Stimulated activated CD4-positive, alpha-beta T cell treated with anti-CD3 and anti-CD28 coated beads, Interleukin-4, amount 100 ng/mL, for 24 hours (primary cell): ENCODE data around the gene RECK.
"Not testable (repeated sequence)": the region's sequence is repeated elsewhere in the genome, so short reads cannot be mapped to it uniquely, and the experiment has no call there.

ENCODE experiments used
- DNase-seq: peaks from one replicate; pipeline ENCODE4 v3.0.0-alpha.2; 2020

Gene RECK, protein sequence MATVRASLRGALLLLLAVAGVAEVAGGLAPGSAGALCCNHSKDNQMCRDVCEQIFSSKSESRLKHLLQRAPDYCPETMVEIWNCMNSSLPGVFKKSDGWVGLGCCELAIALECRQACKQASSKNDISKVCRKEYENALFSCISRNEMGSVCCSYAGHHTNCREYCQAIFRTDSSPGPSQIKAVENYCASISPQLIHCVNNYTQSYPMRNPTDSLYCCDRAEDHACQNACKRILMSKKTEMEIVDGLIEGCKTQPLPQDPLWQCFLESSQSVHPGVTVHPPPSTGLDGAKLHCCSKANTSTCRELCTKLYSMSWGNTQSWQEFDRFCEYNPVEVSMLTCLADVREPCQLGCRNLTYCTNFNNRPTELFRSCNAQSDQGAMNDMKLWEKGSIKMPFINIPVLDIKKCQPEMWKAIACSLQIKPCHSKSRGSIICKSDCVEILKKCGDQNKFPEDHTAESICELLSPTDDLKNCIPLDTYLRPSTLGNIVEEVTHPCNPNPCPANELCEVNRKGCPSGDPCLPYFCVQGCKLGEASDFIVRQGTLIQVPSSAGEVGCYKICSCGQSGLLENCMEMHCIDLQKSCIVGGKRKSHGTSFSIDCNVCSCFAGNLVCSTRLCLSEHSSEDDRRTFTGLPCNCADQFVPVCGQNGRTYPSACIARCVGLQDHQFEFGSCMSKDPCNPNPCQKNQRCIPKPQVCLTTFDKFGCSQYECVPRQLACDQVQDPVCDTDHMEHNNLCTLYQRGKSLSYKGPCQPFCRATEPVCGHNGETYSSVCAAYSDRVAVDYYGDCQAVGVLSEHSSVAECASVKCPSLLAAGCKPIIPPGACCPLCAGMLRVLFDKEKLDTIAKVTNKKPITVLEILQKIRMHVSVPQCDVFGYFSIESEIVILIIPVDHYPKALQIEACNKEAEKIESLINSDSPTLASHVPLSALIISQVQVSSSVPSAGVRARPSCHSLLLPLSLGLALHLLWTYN

DNA sequence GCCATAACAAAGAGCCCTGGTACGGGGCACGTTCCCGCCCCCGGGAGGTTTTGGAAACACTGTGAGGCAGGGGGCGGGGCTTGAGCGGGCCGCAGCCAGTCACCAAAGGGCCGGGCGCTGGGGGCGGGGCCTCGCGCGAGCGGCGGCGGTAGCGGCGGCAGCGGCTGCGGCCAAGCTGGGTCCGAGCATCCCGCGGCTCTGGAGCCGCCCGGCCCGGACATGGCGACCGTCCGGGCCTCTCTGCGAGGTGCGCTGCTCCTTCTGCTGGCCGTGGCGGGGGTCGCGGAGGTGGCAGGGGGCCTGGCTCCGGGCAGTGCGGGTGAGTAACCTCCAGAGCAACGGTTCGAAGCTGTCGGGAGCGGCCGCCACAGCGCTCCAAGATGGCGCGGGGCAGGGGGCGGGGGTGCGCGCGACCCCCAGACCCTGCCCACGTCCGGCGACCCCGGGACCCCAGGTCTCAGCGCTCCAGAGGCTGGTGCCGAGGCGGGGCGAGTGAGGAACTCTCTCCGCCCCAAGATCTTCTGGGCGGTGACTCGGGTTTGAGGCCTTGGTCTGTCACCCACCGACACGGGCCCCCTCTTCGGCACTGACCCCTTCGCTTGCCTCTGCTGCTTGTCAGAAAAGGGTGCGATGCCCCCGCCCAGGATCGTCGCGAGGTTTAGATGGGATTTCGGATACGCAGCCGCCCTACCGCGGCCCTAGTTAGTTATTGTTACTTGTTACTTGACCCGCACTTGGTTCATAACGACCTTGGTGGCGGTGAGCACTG is at the start of gene RECK:
RECK (plus strand) TSS at position 134 of the 769 bp plus-strand sequence; CDS start at position 220, 86 bp downstream.
- DNase-seq: peak; percentile 90

DNA sequence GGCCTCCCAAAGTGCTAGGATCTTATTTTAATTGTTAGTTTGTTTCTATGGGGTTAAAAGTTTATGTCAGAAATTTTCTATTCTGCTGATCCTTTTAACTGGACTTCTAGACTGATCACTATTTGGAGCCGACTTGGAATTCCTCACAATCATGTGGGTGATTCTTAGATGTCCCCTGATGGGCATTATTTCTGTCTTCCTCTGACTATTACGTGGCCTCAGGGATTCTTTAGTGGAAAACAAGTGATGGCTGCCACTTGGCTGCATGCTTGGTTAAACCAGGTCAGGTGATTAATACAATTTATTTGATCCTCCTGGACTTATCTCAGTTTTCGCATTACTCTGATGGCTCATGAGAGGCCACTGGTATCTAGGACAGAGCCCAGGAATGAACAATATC is 46.6 kb upstream of the RECK start:
- no peak for DNase-seq

DNA sequence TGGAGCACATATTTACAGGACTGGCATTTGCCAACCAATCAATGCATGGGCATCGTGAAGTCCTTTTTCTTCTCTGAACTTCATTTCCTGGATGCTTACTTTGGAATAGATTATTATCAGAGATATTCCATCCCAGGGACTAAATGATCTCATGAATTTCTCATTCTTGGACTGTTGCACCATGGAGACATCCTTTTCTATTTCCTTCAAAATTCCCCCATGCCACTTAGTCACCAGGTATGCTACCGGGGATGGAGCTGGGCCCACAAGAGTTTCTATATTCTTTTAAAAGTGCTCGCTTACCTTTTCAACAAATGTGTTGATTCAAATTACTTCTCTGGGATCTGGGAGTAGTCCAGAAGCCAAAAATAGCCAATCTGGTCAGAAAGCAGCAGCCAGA is 43.6 kb upstream of the RECK start:
- not testable (repeated sequence) for DNase-seq

DNA sequence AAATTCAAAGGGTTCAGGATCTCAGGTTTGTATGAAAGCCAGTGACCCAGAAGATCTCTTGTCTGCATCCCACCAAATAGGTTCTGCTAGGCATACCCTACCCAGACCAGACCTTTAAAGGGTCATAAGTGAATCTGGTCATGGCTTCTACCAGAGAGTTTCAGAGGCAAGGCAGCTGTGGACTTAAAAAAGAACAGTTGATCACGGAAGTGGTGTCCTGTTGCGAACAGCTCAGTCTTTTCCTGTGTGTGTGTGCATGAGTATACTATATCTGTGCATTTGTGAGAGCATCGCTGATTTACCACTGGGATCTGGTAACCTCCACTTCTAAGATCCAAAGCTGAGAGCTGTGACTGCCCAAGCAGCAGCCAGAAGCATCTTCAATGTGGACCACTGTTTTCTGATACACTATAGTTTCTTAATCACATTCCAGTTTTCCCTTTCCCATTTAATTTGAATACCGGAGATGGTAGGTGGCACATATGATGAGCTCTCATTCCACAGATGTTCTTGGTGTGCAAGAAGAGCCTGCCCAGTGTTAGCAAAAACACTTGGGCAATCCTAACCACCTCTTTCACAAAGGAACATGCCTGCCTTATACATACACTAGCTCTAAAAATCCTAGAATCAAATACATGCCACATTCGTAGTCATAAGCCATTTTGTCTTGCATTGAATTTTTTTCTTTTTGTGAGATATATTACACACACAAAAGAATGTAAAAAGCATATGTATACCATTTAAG is 42.6 kb upstream of the RECK start:
- DNase-seq: no peak

DNA sequence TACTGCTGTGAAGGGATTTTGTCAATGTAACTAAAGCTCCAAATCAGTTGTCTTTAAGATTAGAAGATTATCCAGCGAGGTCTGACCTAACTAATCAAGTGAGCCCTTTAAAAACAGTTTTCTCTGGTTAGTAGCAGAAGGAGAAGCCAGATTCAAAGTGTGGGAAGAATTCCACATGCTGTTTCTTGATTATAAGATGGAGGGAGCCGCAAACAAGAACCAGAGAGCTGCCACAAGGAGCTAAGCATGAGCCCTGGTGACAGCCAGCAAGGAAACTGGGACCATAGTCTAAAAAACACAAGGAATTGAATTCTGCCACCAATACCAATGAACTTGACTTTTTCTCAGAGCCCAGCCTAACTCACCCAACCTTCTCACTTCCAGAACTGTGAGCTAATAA is 41.8 kb upstream of the RECK start:
- no peak for DNase-seq

DNA sequence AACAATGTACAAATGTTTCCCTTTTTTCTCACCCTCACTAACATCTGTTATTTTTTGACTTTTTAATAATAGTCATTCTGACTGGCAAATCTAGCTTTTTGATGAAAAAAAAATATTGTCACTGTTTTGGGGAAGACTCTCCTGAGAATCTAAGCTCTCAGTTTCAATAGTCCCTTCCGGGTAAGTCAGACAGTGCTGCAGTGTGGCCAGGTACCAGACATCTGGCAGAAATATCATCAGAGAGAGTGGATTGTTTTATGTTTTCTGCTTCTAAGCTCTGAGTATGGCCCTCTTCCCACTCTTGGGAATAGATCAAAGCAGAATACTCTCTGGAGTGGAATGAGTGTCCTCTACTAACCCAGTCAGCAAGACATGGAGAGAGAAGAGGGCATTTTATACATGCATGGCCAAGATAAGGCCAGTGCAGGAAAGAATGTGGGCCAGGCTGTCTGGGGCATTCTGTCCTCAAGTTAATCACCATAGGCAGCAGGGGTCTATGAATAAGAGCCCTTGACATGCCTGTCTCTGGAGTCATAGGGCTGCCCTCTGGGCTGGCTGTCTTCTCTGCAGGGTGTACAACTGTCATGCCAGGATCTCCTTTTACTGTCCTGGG is 40.2 kb upstream of the RECK start:
- no peak for DNase-seq

DNA sequence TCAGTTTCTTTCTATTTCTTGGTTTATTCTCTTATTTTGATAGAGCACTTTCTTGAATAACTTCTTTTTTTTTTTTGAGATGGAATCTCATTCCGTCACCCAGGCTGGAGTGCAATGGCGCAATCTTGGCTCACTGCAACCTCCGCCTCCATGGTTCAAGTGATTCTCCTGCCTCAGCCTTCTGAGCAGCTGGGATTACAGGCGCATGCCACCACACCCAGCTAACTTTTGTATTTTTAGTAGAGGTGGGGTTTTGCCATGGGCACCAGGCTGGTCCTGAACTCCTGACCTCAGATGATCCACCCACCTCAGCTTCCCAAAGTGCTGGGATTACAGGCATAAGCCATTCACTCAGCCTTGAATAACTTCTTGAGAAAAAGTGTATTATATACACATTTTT is 39.7 kb upstream of the RECK start:
- DNase-seq: not testable (repeated sequence)

DNA sequence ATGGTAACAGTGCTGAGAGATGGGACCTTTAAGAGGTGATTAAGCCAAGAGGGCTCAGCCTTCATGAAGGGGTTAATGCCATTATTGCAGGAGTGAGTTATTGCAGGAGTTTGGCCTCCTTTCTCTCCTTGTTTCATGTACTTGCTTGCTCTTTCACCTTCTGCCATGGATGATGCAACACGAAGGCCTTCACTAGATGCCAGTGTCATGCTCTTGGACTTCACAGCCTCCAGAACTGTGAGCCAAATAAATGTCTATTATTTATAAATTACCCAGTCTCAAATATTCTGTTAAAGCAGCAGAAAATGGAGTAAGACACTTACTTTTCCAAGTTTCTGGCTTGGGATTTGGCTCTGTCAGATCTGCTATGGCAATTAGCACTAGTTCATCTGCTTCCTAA is 38.4 kb upstream of the RECK start:
- DNase-seq: no peak

DNA sequence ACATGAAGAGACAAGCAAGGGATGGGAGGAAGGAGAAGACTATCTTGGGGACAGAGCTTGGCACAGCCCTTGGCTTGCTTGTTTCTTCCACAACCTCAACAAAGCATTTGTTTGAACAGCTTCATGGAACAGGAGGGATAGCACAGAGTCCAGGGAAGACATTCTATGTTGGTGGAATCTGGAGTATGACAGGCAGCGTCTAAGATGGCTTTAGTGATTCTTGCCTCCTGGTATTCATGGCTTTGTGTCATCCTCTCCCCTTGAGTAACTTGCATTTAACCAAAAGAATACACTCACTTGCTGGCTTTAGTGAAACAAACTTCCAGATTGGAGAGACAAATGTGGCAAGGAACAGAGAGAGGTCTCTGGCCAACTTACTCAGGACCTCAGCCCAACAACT is 30.8 kb upstream of the RECK start:
- no peak for DNase-seq

DNA sequence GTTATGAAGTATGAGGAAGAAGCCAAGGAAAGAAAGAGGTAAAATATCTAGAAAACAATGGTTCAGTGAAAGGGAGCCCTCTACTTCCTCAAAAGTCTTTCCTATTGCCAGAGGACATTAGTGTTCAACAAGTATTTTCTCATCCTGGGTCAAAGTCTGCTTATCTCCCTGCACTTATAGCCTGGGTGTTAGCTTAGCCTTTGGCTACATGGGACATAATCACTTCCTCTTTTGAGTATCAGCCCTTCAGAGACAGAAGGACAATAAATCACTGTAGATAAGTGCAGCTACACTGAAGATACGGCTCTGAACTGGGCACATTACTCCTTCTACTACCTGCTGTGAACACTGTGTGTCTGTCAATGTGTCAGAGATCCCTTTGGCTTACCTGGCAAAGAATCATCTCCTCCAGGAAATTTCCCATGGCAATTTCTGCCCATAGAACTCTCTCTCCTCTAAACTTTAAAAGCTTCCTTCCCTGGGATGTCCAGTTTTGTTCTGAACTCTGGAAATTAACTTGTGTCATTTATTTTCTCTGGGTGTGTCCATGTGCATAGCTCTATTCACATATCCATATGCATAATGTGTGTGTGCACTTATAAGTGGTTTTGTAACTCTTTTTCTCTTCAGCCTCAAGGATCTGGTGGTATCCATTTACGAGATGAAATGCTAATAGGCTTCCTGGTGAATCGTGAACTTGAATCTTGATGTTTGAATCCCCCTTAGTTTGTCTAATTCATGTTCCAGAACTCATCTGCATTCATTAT is 30.0 kb upstream of the RECK start:
- no peak for DNase-seq

DNA sequence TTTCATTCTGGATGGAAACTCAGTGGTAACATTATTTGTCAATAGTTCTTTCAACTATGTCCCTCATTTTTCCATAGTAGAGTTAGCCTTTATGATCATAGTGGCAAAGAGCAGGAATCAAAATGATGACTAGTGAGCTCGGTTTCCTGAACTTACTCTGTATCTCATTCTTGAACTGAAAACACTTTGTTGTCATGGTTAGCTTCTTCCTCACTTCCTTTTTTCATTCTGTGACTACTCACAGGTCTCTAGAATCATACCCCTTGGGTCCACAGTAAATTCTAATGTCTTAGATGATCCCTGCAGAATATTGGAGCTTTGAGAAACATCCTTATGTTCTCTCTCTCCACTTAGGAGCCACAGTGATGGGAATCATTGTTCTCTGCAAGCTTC is 29.4 kb upstream of the RECK start:
- DNase-seq: no peak

DNA sequence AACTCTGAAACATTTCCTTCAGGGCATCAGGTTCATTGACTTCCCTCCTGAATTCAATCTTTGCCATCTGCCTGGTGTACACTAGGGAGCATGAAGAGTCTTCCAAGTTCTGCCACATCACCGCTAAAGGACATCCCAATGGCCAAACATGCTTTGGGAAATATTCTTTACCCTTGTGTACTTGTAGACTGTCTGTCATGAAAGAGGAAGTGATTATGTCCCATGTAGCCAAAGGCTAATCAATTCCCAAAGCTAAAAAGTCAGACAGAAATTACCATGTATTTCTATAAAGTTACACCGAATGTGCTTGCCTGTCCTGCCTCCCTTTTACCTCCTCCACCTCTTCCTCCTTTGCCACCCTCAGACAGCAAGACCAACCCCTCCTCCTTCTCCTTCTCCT is 28.9 kb upstream of the RECK start:
- DNase-seq: no peak

DNA sequence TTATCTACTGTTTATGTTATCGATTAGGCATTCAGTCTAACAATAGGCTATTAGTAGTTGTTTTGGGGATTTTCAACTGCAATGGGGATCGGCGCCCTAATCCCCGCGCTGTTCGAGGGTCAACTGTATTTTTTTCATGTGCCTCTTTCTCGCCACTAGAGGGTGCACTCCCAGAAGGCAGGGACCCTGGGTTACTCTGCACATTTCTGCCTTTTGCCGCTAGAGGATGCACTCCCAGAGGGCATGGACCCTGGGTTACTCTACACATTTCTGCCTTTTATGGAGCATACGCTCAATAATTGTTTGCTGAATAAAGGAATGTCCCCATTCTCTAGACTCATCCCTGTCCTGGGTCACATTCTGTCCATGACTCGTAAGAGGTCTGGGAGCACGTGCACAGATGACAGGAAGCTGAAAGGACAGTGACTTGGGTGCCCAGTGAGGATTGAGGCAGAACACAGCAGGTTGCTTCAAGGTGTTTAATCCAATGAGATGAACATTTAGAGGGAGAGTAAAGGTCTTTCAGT is 27.9 kb upstream of the RECK start:
- peak; percentile 68 for DNase-seq

DNA sequence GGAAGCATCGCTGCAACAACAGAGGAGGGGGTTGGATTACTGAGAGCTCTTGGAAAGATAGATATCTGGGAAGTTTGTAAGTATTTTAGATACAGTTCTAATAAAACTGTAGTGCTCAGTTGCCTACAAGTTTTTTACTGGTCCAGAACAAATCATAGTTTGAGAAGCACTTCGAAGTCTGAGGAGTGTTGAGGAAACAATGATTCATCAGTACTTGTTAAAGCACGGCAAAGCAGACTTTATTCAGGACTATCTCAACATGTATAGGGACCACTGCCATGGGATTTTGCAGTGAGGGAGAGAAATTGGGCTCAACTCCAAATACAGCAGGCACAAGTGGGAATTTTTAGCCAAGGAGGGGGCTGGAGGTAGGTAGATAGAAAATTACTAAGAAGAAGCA is 25.3 kb upstream of the RECK start:
- no peak for DNase-seq

DNA sequence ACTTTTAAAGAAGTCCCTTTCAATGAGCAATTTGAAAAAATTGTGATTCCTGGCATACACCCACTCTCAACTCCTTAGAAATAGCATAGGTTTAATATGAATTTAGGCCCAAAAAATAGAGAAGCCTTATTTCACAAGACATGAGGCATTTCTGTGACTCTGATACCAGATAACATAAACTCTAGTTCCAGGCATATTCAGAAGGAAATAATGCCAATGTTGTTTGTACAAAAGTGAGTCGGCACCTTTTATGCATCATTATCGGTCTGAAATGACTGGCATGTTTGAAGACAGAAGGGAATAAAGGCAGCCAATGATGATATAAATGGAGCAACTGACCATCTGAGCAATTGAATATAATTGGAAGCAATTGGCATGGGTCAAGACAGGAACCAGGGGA is 19.4 kb upstream of the RECK start:
- no peak for DNase-seq

DNA sequence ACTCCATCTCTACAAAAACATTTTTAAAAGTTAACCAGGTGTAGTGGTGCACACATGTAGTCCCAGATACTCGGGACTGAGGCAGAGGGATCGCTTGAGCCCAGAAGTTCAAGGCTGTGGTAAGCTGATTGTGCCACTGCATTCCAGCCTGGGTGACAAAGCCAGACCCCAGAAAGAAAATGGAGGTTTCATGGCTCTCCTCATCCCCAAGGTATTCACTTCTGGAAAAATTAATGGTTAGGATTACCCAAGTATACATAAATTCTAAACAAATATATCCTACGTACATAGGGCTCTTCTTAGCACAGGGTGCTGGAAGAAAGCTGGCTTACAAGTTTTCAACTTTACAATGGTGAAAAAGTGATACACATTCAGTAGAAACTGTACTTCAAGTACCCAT is 18.6 kb upstream of the RECK start:
- DNase-seq: no peak

DNA sequence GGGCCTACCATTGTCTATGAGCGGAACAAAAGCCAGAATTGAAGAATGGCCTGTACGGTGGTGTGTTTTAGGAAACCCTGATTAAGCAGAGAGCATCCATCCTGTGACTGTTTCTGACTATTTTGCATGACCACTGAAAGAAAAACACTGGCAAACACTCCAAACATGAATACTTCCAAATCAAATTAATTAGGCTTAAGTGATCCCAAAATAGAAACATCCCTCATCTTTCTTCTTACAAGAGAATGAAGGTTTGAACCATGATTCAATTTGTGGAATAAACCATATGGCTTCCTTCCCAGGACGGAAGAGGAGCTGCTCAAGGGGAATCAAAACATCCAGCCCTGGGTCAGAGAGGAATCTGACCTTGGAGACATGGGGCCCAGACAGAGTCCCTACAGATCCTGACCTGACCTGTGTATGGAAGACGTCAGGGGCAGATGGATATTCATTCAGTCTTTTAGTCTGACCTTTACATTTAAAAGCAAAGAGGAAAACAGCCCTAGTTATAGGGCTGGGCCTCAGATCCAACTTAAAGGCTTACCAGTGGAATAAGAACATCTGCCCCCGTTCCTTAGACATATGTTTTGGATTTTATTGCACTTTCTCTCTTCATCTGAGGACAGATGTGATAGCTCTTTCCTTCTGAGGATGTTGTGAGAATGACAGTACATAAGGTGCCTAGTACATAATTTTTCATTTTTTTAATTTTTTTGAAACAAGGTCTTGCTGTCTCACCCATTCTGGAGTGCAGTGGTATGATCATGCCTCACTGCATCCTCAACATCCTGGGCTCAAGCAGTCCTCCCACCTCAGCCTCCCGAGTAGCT is 17.6 kb upstream of the RECK start:
- no peak for DNase-seq

DNA sequence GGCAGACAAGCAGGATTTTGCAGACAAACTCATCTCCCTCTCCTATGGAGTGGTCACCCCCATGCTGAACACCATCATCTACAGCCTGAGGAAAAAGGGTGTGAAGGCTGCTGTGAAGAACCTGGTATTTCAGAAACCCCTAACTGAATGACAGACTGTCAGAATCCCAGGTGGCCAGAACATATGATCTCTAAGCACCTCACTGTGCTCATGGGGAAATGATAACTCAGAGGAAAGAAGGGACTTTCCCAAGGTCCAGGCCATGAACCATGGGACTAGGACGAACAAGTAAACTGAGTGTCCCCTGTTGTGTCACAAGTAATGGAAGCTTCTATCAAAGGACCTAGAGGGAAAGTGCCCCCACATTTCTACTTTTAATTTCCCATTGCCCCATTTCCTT is 14.7 kb upstream of the RECK start:
- DNase-seq: no peak

DNA sequence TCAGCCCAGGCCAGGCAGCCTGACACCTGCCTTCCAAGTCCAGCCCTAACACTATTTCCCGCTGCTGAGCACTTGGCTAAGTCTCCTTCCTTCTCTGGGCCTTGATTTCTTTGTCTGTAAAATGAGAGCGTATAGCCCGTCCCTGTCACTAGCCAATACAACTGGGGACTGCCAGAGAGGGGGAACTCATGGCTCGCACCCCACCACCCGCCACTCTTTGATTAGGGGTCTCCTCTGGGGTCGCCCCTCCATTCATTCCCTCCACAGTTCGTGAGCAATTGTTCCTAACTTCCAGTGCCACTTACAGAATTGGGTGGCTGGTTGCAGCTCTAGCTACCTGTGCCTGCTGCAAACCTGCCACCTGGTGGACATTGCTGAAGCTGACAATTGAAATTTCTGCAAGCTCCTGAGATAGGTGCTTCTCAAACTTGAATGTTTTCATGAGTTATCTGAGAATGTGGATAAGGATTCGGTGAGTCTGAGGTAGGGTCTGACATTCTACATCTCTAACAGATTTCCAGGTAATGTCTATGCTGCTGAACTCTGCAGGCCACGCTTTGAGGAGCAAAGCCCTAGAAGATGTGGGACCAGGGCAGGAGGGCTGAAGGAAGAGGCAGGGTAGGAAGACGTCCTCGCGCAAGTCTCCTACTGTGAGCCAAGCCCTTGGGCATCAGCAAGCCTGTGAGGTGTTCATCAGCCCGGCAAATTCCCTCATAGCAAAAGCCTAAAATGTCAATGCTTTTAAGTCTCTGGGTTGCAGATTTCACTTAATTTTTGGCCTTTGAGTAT is 13.3 kb upstream of the RECK start:
- DNase-seq: peak; percentile 72
